Activated naive CD8-positive, alpha-beta T cell treated with anti-CD3 and anti-CD28 coated beads, Interleukin-2, amount 10 ng/mL, durations not matched to agents 7 days and 5 days (primary cell): ENCODE data around the gene NAALADL2. TPM values are rescaled to one million over a fixed set of nuclear protein-coding genes. Genes with fewer than 3 reads are reported as not detected.
"Not testable (repeated sequence)": the region's sequence is repeated elsewhere in the genome, so short reads cannot be mapped to it uniquely, and the experiment has no call there.

Experiments used
- ATAC-seq: fragments of 150-1000 bp; cut with Tn5 transposase; one replicate; pipeline ENCODE4 v1.10.0; 2021; ENCODE audit warnings: low read depth, moderate library complexity
- POLR2A ChIA-PET: fragments of 350-600 bp; sonication (Branson Sonifier 250); formaldehyde crosslinking; loops from one replicate; lab custom pipeline; 2021; ENCODE audit warnings: antibody characterized with exemption; lab: Charles Lee
- DNase-seq: peaks from one replicate; pipeline ENCODE4 v3.0.0; 2021
- H3K27ac Mint-ChIP-seq: one replicate; pipeline ENCODE4 v1.8.0; 2022; ENCODE audit warnings: mild to moderate bottlenecking, mixed read lengths
- H3K27me3 Mint-ChIP-seq: one replicate; pipeline ENCODE4 v1.8.0; 2022; ENCODE audit warnings: mild to moderate bottlenecking, moderate library complexity, mixed read lengths
- H3K36me3 Mint-ChIP-seq: one replicate; pipeline ENCODE4 v1.8.0; 2021; ENCODE audit warnings: mild to moderate bottlenecking, mixed read lengths
- H3K4me1 Mint-ChIP-seq: one replicate; pipeline ENCODE4 v1.8.0; 2021; ENCODE audit warnings: mixed read lengths
- H3K4me3 Mint-ChIP-seq: one replicate; pipeline ENCODE4 v1.8.0; 2022; ENCODE audit warnings: mild to moderate bottlenecking, moderate library complexity, mixed read lengths
- H3K9me3 Mint-ChIP-seq: one replicate; pipeline ENCODE4 v1.8.0; 2021; ENCODE audit warnings: mixed read lengths
- total RNA-seq, 2 experiments: library from RNA; stranded (reverse); gene quantifications; one replicate each; pipeline ENCODE4 v1.2.3, GENCODE V29; 2021

Gene NAALADL2
- total RNA-seq, 2 experiments from 2014 or later: not detected

DNA sequence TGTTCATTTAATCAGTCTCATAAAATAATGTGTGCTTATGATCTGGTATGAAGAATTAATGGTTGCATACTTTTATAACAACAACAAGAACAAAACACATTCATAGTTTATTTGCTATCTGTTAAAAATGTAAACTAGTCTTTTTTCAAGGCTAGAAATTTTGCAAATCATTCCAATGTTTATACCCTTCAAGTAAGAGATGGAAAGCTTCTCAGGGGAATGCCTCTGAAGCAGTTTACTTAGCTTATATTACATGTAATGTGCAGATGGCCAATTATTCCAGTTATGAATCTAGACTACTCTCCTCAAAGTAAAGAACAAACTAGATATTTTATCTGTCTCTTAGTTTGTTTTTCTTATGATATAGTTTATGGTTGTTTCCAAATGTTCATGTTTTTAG, 575.4 kb downstream of the NAALADL2 start:
- POLR2A ChIA-PET: no interaction called here
- no peaks in the 10 kb centered on the region for H3K4me1 Mint-ChIP-seq
- H3K27me3 Mint-ChIP-seq: no peaks in the 10 kb centered on the region
- H3K9me3 Mint-ChIP-seq: no peaks in the 10 kb centered on the region
- ATAC-seq (no peak), DNase-seq (no peak)
- H3K36me3 Mint-ChIP-seq: no peaks in the 10 kb centered on the region
- H3K4me3 Mint-ChIP-seq: no peak overlapping the region
- H3K27ac Mint-ChIP-seq: no peak overlapping the region

DNA sequence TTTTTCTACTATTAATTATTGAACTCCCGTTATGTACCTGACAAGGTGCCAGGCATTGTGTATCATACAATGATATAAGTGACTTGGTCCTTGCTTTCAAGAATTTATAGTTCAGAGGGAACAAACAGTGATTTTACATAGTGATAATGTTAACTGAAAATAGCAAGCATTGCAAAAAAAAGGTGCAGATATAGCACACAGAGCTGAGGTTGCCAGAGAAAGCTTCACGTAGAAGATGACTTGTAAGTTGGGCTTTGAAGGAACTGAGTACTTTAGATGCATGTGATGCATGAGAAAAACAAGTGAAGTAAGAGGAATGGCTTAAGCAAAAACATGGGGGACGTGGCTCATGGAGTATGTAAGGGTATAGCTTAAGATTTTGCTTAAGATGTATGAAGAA, 584.5 kb downstream of the NAALADL2 start:
- DNase-seq (no peak), ATAC-seq (no peak)
- Mint-ChIP-seq H3K4me3 (no peak overlapping the region), H3K4me1 (no peaks in the 10 kb centered on the region), H3K27ac (no peak overlapping the region), H3K9me3 (peaks cover 4% of the 10 kb centered on the region), H3K27me3 (no peaks in the 10 kb centered on the region), H3K36me3 (no peaks in the 10 kb centered on the region)
- POLR2A ChIA-PET: no interaction called here

DNA sequence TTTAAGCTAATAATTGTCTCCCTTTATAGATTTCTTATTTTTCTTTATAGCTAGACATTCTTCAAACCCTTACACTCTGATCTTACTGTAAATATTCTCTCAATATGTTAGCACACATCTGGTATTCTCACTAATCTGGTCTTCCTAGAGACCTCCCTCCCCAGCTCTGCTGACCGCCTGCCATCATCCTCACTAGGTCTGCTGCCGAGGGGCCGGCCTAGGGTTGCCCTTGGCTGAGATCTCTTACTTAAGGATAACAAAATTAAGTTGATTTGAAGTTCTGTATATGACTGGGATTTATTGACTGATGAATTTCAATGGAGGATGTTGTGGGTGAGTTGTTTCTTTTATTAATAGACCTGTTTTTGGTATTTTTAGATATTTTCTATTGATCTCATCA, 586.6 kb downstream of the NAALADL2 start:
- Mint-ChIP-seq H3K27ac (no peak overlapping the region), H3K4me3 (no peak overlapping the region), H3K9me3 (peaks cover 2% of the 10 kb centered on the region), H3K4me1 (no peaks in the 10 kb centered on the region), H3K36me3 (no peaks in the 10 kb centered on the region), H3K27me3 (no peaks in the 10 kb centered on the region)
- ATAC-seq (no peak), DNase-seq (no peak)
- POLR2A ChIA-PET: no interaction called here

DNA sequence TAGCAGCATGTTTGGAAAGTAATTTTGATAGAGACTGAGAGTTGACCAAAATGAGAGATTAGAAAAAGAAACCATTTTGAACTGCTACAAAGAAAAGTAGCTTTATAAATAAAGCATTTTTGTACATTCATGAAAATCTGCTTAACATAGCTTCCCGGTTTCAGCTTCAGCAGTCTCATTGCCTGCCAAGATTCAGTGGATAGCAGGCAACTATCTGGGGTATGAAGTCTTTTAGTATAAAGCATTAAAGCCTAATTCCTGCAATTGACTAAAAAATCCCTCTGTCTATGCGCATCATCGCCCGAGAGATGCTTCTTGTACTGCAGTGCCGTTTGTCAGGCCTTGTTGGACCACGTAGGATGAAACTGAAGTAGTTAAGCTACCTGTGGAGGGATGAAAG, 588.4 kb downstream of the NAALADL2 start:
- no peaks in the 10 kb centered on the region for H3K4me1 Mint-ChIP-seq
- no peak for ATAC-seq
- no peak overlapping the region for H3K4me3 Mint-ChIP-seq
- POLR2A ChIA-PET: no interaction called here
- no peaks in the 10 kb centered on the region for H3K36me3 Mint-ChIP-seq
- peaks cover 1% of the 10 kb centered on the region for H3K9me3 Mint-ChIP-seq
- H3K27ac Mint-ChIP-seq: no peak overlapping the region
- no peak for DNase-seq
- H3K27me3 Mint-ChIP-seq: no peaks in the 10 kb centered on the region

DNA sequence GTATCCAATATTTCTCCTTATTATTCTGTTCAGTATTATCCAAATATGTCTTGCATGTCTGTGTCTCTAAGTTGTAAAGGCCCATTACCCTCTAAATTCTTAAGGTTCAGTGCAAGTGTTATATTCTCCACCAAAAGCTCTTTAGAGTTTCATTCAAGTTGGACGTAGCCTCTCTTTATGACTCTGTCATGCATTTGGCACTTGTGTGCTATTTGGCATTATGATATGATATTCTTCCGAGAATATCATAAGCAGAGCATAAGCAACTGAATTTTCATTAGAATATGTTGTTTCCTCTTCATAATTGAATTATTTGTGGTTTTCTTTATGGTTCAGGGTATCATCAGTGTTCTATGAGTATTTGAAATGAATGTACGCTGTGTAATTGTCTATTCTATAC, 594.2 kb downstream of the NAALADL2 start:
- Mint-ChIP-seq H3K27me3 (no peaks in the 10 kb centered on the region), H3K4me1 (no peaks in the 10 kb centered on the region), H3K4me3 (no peak overlapping the region), H3K27ac (no peak overlapping the region), H3K9me3 (peaks cover 1% of the 10 kb centered on the region), H3K36me3 (no peaks in the 10 kb centered on the region)
- POLR2A ChIA-PET: no interaction called here
- no peak for ATAC-seq
- no peak for DNase-seq

DNA sequence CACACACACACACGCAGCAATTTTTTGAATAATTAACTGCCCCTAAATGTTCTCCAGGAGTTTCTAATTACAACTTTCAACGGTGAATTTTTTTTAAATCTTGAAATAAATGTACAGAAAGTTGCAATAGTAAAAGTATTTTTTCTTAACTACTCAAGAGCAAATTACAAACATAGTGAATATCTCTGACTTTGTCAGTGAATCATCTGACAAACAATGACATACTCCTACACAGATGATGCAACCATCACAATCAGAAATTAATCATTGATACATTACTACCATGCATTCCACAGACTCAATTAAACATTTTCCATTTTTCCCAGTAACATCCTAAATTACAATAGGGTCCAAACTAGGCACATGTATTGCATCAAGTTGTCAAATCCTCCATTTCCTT, 597.3 kb downstream of the NAALADL2 start:
- H3K4me3 Mint-ChIP-seq: no peak overlapping the region
- no peaks in the 10 kb centered on the region for H3K27me3 Mint-ChIP-seq
- H3K9me3 Mint-ChIP-seq: peaks cover 2% of the 10 kb centered on the region
- no peak for DNase-seq
- no peak for ATAC-seq
- H3K4me1 Mint-ChIP-seq: no peaks in the 10 kb centered on the region
- no peak overlapping the region for H3K27ac Mint-ChIP-seq
- POLR2A ChIA-PET: no interaction called here
- H3K36me3 Mint-ChIP-seq: no peaks in the 10 kb centered on the region

DNA sequence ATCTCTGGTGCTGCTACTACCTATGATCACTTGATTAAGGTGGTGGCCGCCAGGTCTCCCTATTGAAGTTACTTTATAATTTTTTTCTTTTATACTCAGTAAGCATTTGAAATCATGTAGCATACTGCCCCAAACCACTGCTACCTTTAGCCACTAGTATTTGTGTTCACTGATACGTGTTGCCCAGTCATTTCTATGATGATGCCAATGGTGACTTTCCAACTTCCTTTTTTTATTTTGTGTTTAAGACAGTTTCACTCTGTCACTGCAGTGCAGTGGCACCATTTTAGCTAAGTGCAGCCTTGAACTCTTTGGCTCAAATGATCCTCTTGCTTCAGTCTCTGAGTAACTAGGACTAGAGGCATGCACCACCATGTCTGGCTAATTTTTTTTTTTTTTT, 598.2 kb downstream of the NAALADL2 start:
- no peaks in the 10 kb centered on the region for H3K27me3 Mint-ChIP-seq
- peaks cover 7% of the 10 kb centered on the region for H3K9me3 Mint-ChIP-seq
- POLR2A ChIA-PET: no interaction called here
- DNase-seq: no peak
- no peak overlapping the region for H3K4me3 Mint-ChIP-seq
- H3K4me1 Mint-ChIP-seq: no peaks in the 10 kb centered on the region
- no peak for ATAC-seq
- H3K36me3 Mint-ChIP-seq: no peaks in the 10 kb centered on the region
- H3K27ac Mint-ChIP-seq: no peak overlapping the region

DNA sequence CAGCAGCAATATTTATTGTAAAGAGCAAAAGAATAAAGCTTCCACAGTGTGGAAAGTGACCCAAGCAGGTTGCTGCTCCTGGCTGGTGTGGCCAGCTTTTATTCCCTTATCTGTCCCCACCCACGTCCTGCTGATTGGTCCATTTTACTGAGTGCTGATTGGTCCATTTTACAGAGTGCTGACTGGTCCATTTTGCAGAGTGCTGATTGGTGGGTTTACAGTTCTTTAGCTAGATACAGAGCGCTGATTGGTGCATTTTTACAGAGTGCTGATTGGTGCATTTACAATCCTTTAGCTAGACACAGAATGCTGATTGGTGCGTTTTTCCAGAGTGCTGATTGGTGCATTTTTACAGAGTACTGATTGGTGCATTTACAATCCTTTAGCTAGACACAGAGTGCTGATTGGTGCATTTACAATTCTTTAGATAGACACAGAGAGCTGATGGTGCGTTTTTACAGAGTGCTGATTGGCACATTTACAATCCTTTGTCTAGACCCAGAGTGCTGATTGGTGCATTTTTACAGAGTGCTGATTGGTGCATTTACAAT, 601.8 kb downstream of the NAALADL2 start:
- H3K27me3 Mint-ChIP-seq, H3K4me3 Mint-ChIP-seq, POLR2A ChIA-PET, ATAC-seq, DNase-seq, H3K4me1 Mint-ChIP-seq, H3K27ac Mint-ChIP-seq, H3K9me3 Mint-ChIP-seq, H3K36me3 Mint-ChIP-seq: not testable (repeated sequence)

DNA sequence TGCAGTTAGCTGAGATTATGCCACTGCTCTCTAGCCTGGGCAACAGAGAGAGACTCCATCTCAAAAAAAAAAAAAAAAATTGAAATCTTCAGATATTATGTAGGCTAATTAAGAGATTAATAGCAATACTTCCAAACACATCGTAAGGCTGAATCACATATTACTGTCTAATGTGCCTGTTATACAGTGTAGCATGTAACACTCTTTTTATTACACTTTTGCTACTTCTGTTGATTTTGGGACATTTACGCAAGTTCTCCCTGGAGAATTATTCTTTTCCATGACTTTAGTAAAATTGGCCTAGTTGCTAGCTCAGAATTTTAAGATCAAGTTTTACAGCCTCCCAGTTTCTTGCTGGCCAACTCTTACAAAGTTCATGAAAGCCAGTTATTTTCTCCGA, 605.2 kb downstream of the NAALADL2 start:
- DNase-seq (no peak), ATAC-seq (no peak)
- H3K4me1 Mint-ChIP-seq: no peaks in the 10 kb centered on the region
- no peak overlapping the region for H3K27ac Mint-ChIP-seq
- H3K9me3 Mint-ChIP-seq: peaks cover 7% of the 10 kb centered on the region
- POLR2A ChIA-PET: no interaction called here
- H3K4me3 Mint-ChIP-seq: no peak overlapping the region
- H3K27me3 Mint-ChIP-seq: no peaks in the 10 kb centered on the region
- H3K36me3 Mint-ChIP-seq: no peaks in the 10 kb centered on the region

DNA sequence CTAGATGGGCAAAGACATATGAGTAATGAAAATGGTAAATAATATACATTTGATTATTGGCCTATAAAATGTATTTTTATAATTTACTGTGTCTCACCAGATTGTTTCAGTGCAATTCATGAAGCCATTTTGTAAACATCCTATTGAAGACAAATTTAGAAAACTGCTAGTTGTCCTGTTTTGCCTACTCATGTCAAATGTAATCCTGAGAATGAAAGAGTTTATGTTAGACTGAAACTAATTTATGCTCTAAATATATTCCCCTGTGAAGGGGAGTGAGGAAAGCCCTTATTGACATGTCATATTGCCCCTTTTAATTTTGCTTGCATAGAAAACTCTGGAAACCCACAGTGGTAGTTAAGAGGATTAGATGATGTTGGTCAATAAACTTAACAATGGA, 610.0 kb downstream of the NAALADL2 start:
- no peaks in the 10 kb centered on the region for H3K9me3 Mint-ChIP-seq
- POLR2A ChIA-PET: no interaction called here
- no peaks in the 10 kb centered on the region for H3K27me3 Mint-ChIP-seq
- no peak overlapping the region for H3K4me3 Mint-ChIP-seq
- no peaks in the 10 kb centered on the region for H3K4me1 Mint-ChIP-seq
- ATAC-seq (no peak), DNase-seq (no peak)
- no peaks in the 10 kb centered on the region for H3K36me3 Mint-ChIP-seq
- no peak overlapping the region for H3K27ac Mint-ChIP-seq

DNA sequence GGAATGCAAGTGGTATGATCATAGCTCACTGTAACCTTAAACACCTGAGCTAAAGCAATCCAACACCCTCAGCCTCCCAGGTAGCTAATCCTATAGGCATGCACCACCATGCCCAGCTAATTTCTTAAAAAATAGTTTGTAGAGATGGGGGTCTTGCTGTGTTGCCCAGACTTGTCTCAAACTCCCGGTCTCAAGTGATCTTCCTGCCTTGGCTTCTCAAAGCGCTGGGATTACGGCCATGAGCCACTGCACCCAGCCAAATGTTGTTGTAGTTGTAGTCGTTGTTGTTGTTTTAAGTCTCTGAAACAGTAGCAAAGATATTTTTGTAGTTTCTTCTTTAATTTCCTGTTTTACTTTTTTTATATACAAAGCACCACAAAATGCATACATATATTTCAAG, 616.6 kb downstream of the NAALADL2 start:
- H3K9me3 Mint-ChIP-seq: peaks cover 2% of the 10 kb centered on the region
- DNase-seq (no peak), ATAC-seq (no peak)
- no peak overlapping the region for H3K4me3 Mint-ChIP-seq
- no peaks in the 10 kb centered on the region for H3K4me1 Mint-ChIP-seq
- POLR2A ChIA-PET: no interaction called here
- no peak overlapping the region for H3K27ac Mint-ChIP-seq
- H3K36me3 Mint-ChIP-seq: no peaks in the 10 kb centered on the region
- no peaks in the 10 kb centered on the region for H3K27me3 Mint-ChIP-seq

DNA sequence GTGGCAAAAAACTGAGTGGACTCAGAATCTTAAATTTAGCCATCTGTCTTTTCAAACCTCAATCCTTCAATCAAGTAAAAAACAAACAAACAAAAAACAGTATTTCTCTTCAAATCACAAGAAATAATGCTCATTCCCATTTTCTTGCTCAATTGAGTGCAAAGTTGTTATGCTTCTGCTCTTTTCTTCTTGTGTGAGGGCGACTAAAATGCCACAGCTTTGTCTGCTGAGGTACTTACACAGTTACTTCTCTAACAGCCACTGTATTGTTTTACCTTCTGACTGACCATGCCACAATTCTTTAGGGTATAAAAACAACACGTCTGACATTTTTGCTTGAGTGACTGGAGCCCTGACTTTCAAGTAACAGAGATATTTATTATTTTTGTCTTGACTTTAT, 617.4 kb downstream of the NAALADL2 start:
- H3K27me3 Mint-ChIP-seq: no peaks in the 10 kb centered on the region
- H3K36me3 Mint-ChIP-seq: no peaks in the 10 kb centered on the region
- H3K4me3 Mint-ChIP-seq: no peak overlapping the region
- ATAC-seq (no peak), DNase-seq (no peak)
- H3K9me3 Mint-ChIP-seq: peaks cover 2% of the 10 kb centered on the region
- POLR2A ChIA-PET: no interaction called here
- H3K27ac Mint-ChIP-seq: no peak overlapping the region
- no peaks in the 10 kb centered on the region for H3K4me1 Mint-ChIP-seq

DNA sequence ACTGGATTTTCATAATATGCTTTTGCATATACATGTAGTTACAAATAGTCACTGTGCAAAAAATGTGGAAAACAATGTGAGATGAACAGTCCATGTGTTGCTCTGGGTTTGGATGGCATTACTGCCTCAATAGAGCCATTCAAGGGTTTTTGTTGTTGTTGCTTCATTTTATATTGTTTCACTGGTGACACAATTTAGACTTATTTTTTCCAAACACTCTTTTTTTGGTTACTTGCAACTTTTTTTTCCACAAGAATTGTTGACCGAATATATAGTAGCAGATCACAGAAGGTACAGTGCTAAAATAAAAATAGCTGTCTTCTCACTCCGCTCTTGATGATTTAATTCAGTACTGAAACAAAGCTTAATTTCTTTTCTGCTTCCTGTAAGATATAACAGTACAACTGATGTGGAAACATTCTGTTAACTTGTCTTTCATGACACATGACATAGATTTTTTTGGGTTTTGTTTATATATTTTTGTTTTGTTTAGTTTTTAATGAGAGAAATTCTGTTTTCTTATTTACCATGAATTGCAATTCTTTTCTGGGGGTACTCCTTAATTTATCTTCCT, 618.6 kb downstream of the NAALADL2 start:
- H3K9me3 Mint-ChIP-seq: peaks cover 2% of the 10 kb centered on the region
- POLR2A ChIA-PET: no interaction called here
- H3K27me3 Mint-ChIP-seq: no peaks in the 10 kb centered on the region
- H3K27ac Mint-ChIP-seq: no peak overlapping the region
- ATAC-seq: no peak
- no peak for DNase-seq
- no peaks in the 10 kb centered on the region for H3K36me3 Mint-ChIP-seq
- H3K4me3 Mint-ChIP-seq: no peak overlapping the region
- H3K4me1 Mint-ChIP-seq: no peaks in the 10 kb centered on the region

DNA sequence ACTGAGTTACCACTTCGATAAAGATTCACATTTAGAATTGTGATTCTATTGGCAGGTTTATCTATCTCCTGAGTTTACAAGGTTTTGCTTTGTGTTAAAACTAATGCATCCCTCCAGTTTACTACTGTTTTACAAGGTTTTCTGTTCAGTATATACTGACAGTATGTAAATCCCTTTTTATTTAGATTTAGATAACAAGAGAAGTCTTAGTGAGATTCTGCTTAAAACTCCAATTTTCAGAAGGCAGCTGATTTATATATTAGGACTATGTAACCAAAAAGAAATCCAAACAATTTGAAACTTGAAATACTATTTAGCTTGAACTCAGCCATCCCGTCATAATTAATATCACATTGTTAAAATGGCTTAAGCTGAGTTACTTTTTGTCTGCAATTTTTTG, 619.2 kb downstream of the NAALADL2 start:
- POLR2A ChIA-PET: no interaction called here

DNA sequence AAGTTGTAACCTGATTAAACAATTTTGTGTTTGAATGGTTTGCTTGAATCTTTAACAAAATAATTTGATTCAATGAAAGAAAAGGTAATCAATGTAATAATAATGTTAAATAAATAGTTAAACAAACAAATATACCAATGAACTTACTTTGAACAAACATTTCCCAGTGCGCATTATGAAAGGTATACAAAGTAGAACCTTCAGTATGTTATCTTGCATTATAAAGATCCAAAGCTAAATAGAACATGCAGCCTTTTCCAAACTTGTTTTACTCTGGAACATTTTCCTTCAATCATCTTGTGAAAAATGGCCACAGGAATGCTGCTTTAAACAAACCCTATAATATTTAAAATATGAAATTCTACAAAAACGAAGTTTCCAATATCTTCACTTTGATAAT, 620.0 kb downstream of the NAALADL2 start:
- peaks cover 2% of the 10 kb centered on the region for H3K9me3 Mint-ChIP-seq
- no peaks in the 10 kb centered on the region for H3K36me3 Mint-ChIP-seq
- no peaks in the 10 kb centered on the region for H3K4me1 Mint-ChIP-seq
- no peak for ATAC-seq
- POLR2A ChIA-PET: no interaction called here
- no peaks in the 10 kb centered on the region for H3K27me3 Mint-ChIP-seq
- no peak overlapping the region for H3K4me3 Mint-ChIP-seq
- DNase-seq: no peak
- H3K27ac Mint-ChIP-seq: no peak overlapping the region

More for the DNA sequence above, 619.2 kb downstream of the NAALADL2 start:
- Mint-ChIP-seq H3K4me1 (no peaks in the 10 kb centered on the region), H3K27me3 (no peaks in the 10 kb centered on the region), H3K27ac (no peak overlapping the region), H3K9me3 (peaks cover 2% of the 10 kb centered on the region), H3K4me3 (no peak overlapping the region), H3K36me3 (no peaks in the 10 kb centered on the region)
- DNase-seq: no peak
- no peak for ATAC-seq
